CD14-positive monocyte (primary cell): ENCODE data around the gene LSG1. TPM values are rescaled to one million over a fixed set of nuclear protein-coding genes. Genes with fewer than 3 reads are reported as not detected.

Experiments used
- DNase-seq, 3 donors: peaks; one replicate each; pipeline ENCODE4 v3.0.0-alpha.2; 2011 to 2022
- H2AFZ ChIP-seq: 2 replicates; pipeline ENCODE4 v1.6.0; 2012; ENCODE audit warnings: mild to moderate bottlenecking, low read depth, low read length, inconsistent platforms; ENCODE audit not compliant: insufficient read depth, poor library complexity, severe bottlenecking
- H3K27ac ChIP-seq, 2 donors: 1 replicate in 1 of 2; 2 replicates in 1 of 2; pipeline ENCODE4 v1.5.1; 2012 to 2013; ENCODE audit warnings: low read length in 2 of 2, control low read depth in 1 of 2, inconsistent platforms in 1 of 2, low read depth in 1 of 2, mild to moderate bottlenecking in 1 of 2
- H3K27me3 ChIP-seq, 2 donors: one replicate each; pipeline versions ENCODE4 v1.6.0 to v1.6.1; 2011 to 2013; ENCODE audit warnings: low read length in 2 of 2; ENCODE audit not compliant: control insufficient read depth in 2 of 2, insufficient read depth in 2 of 2
- H3K36me3 ChIP-seq, 2 donors: replicated peaks in 1 of 2; 1 replicate in 1 of 2; 2 replicates in 1 of 2; pipeline versions ENCODE4 v1.5.1 to v1.6.1; 2012 to 2013; ENCODE audit warnings: low read length in 2 of 2, control low read depth in 1 of 2, inconsistent platforms in 1 of 2, mild to moderate bottlenecking in 1 of 2; ENCODE audit not compliant: insufficient read depth in 2 of 2, control insufficient read depth in 1 of 2
- H3K4me1 ChIP-seq, 2 donors: 1 replicate in 1 of 2; 2 replicates in 1 of 2; pipeline versions ENCODE4 v1.5.1 to v1.6.1; 2012 to 2013; ENCODE audit warnings: low read length in 2 of 2, control low read depth in 1 of 2, inconsistent platforms in 1 of 2, mild to moderate bottlenecking in 1 of 2, moderate library complexity in 1 of 2; ENCODE audit not compliant: insufficient read depth in 2 of 2, control insufficient read depth in 1 of 2
- H3K4me2 ChIP-seq: replicated peaks from 2 replicates; pipeline ENCODE3; 2012; ENCODE audit warnings: low read length, moderate library complexity, mild to moderate bottlenecking; ENCODE audit not compliant: poor library complexity, severe bottlenecking; ENCODE audit errors: extremely low read depth
- H3K4me3 ChIP-seq, 3 experiments: fragments of 200-600 bp in 1 of 3; sonication (generic) in 1 of 3; replicated peaks in 1 of 3; 1 replicate in 2 of 3; 2 replicates in 1 of 3; pipeline ENCODE4 v1.5.1; 2011 to 2013; ENCODE audit warnings: low read length in 3 of 3, mild to moderate bottlenecking in 3 of 3, control low read depth in 2 of 3, low read depth in 2 of 3, inconsistent platforms in 1 of 3, moderate library complexity in 1 of 3
- H3K79me2 ChIP-seq: 2 replicates; pipeline ENCODE4 v1.6.0; 2012; ENCODE audit warnings: mild to moderate bottlenecking, control low read depth, inconsistent platforms, low read length, moderate library complexity; ENCODE audit not compliant: insufficient read depth
- H3K9ac ChIP-seq: 2 replicates; pipeline ENCODE4 v1.6.0; 2017; ENCODE audit warnings: low read length, mild to moderate bottlenecking; ENCODE audit not compliant: insufficient read depth, poor library complexity, severe bottlenecking
- H3K9me3 ChIP-seq, 2 donors: replicated peaks in 1 of 2; 1 replicate in 1 of 2; 2 replicates in 1 of 2; pipeline versions ENCODE4 v1.5.1 to v1.6.1; 2012 to 2013; ENCODE audit warnings: low read length in 2 of 2, control low read depth in 1 of 2; ENCODE audit not compliant: control insufficient read depth in 1 of 2, insufficient read depth in 1 of 2
- H4K20me1 ChIP-seq: 2 replicates; pipeline ENCODE4 v1.6.0; 2012; ENCODE audit warnings: mild to moderate bottlenecking, low read length, control low read depth, moderate library complexity; ENCODE audit not compliant: insufficient read depth
- H3K27ac Mint-ChIP-seq, 7 donors: one replicate each; pipeline ENCODE4 v1.8.0; 2020; ENCODE audit warnings: mild to moderate bottlenecking in 7 of 7, mixed read lengths in 7 of 7, moderate library complexity in 6 of 7, inconsistent platforms in 2 of 7
- H3K27me3 Mint-ChIP-seq, 3 donors: one replicate each; pipeline ENCODE4 v1.8.0; 2021 to 2022; ENCODE audit warnings: low read depth in 3 of 3, mild to moderate bottlenecking in 3 of 3, mixed read lengths in 3 of 3, moderate library complexity in 3 of 3, inconsistent platforms in 1 of 3
- H3K36me3 Mint-ChIP-seq, 2 donors: one replicate each; pipeline ENCODE4 v1.8.0; 2020; ENCODE audit warnings: mixed read lengths in 2 of 2, inconsistent platforms in 1 of 2, mild to moderate bottlenecking in 1 of 2
- H3K4me1 Mint-ChIP-seq: one replicate; pipeline ENCODE4 v1.8.0; 2020; ENCODE audit warnings: mild to moderate bottlenecking, mixed read lengths
- H3K4me3 Mint-ChIP-seq, 2 donors: one replicate each; pipeline ENCODE4 v1.8.0; 2020; ENCODE audit warnings: mild to moderate bottlenecking in 2 of 2, mixed read lengths in 2 of 2, moderate library complexity in 1 of 2
- H3K9me3 Mint-ChIP-seq, 7 donors: one replicate each; pipeline ENCODE4 v1.8.0; 2020 to 2022; ENCODE audit warnings: mixed read lengths in 7 of 7, mild to moderate bottlenecking in 6 of 7, moderate library complexity in 6 of 7, inconsistent platforms in 2 of 7
- WGBS: methylation state at CpG from one replicate; pipeline ENCODE4 v1.1.5; 2013; ENCODE audit warnings: missing lambda C conversion rate; ENCODE audit not compliant: insufficient coverage; 5-methylcytosine and 5-hydroxymethylcytosine counted together
- intact Hi-C, 2 donors: fragments of 100-400 bp; cut with micrococcal nuclease; formaldehyde crosslinking; loops; one replicate each; pipeline versions ENCODE4 v1.15.0 to v1.15.1; 2023
- polyA minus RNA-seq: library from RNA; depleted of rRNA, polyadenylated mRNA; stranded (reverse); fragments of >200 nt; gene quantifications from 2 replicates; pipeline ENCODE4 v1.2.3, GENCODE V29; 2012
- polyA plus RNA-seq, 3 donors: library from polyadenylated mRNA; depleted of rRNA in 1 of 3; unstranded in 2 of 3; stranded (reverse) in 1 of 3; fragments of 300-500 nt in 2 of 3; fragments of >200 nt in 1 of 3; fragmentation: Illumina TruSeq in 2 of 3; gene quantifications; 1 replicate in 2 of 3; 2 replicates in 1 of 3; pipeline ENCODE4 v1.2.3, GENCODE V29; 2012 to 2021
- total RNA-seq, 12 experiments: library from RNA in 1 of 12; stranded (reverse) in 1 of 12; fragments of 120-200 nt in 1 of 12; gene quantifications; one replicate each; pipeline ENCODE4 v1.2.4 and lab custom pipeline; 2013 to 2026; ENCODE audit warnings: mixed read lengths in 6 of 12, inconsistent platforms in 1 of 12
- TF ChIP-seq, protein P1 (sequence below): fragments of 200-600 bp; IDR thresholded peaks from one replicate; pipeline ENCODE4 v1.8.0; 2022; ENCODE audit warnings: antibody characterized with exemption, mild to moderate bottlenecking

The LSG1 gene
- 47.0 TPM for total RNA-seq (2013)
- 10 to 100 TPM in 1 of 3 donors, 1 to 10 TPM in 2; 6.7 to 30.9 (median 9.9) TPM for polyA plus RNA-seq
- 18.4 and 19.1 TPM in 2 replicates for polyA minus RNA-seq
- 18.3 to 65.9 (median 46.3) reads per million in 11 experiments for total RNA-seq (lab: John Stamatoyannopoulos, UW)

GRCh38 chr3:194671900-194672808 lies at the start of gene LSG1:
Gene LSG1, minus strand, starts transcription at chr3:194672191. Its CDS starts 29 bp downstream, at chr3:194672162.
- intact Hi-C loops, result loop anchor here (2.0 to 10.0 kb wide), 3 partner anchors 589 to 853 kb away; no protein-coding TSS in a partner anchor
- H2AFZ ChIP-seq, result peak within 1 kb of the TSS; percentile 86
- peaks cover 26% of the 10 kb centered on the region for H4K20me1 ChIP-seq
- H3K9ac ChIP-seq, result peak within 1 kb of the TSS; percentile 76
- Mint-ChIP-seq H3K4me3 (peak within 1 kb of the TSS; percentile 89 to 98), H3K9me3 (peaks cover 0 to 2% (median 0%) of the 10 kb centered on the region in 7 donors), H3K27me3 (peaks cover 4 to 6% (median 5%) of the 10 kb centered on the region in 3 donors), H3K4me1 (peaks cover 14% of the 10 kb centered on the region), H3K36me3 (peaks cover 19 to 21% of the 10 kb centered on the region in 2 donors), H3K27ac (peak within 1 kb of the TSS; percentile 94 to 99 (median 97))
- H3K27ac ChIP-seq, result peak within 1 kb of the TSS; percentile 57 to 96
- H3K27me3 ChIP-seq, result no peaks in the 10 kb centered on the region
- peak; percentile 92 to 96 (median 94) for DNase-seq
- peaks cover 3 to 26% of the 10 kb centered on the region in 2 donors for H3K36me3 ChIP-seq
- H3K4me2 ChIP-seq, result peak within 1 kb of the TSS; percentile 98
- H3K4me3 ChIP-seq, result peak within 1 kb of the TSS; percentile 77 to 97 (median 89)
- H3K79me2 ChIP-seq, result peaks cover 44% of the 10 kb centered on the region
- H3K4me1 ChIP-seq, result peaks cover 14 to 21% of the 10 kb centered on the region in 2 donors
- under 1% methylated on average over 43 of the region's 57 CpGs for WGBS
- no peaks in the 10 kb centered on the region for H3K9me3 ChIP-seq
- TF ChIP-seq, protein P1, sequence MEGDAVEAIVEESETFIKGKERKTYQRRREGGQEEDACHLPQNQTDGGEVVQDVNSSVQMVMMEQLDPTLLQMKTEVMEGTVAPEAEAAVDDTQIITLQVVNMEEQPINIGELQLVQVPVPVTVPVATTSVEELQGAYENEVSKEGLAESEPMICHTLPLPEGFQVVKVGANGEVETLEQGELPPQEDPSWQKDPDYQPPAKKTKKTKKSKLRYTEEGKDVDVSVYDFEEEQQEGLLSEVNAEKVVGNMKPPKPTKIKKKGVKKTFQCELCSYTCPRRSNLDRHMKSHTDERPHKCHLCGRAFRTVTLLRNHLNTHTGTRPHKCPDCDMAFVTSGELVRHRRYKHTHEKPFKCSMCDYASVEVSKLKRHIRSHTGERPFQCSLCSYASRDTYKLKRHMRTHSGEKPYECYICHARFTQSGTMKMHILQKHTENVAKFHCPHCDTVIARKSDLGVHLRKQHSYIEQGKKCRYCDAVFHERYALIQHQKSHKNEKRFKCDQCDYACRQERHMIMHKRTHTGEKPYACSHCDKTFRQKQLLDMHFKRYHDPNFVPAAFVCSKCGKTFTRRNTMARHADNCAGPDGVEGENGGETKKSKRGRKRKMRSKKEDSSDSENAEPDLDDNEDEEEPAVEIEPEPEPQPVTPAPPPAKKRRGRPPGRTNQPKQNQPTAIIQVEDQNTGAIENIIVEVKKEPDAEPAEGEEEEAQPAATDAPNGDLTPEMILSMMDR, result no peak

DNA sequence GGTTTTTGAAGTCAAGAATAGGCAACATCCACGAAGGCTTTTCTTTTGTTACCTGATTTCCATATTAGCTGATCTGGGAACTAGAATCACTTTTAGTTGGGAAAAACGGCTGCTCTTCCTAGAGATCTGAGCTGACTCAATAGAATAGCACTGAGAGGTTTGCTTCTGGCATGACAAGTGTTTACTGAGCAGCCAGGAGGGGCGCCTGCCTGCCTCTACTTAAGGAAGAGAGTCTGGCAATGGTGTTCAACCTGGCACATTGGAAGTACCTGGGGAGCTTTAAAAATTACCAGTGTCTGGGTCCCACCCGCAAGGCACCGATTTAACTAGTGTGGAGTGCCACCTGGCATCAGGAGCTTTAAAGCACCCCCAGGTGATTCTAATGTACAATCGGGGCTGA lies 48.1 kb upstream of the LSG1 start:
- H3K27me3 ChIP-seq, result no peaks in the 10 kb centered on the region
- H3K4me3 Mint-ChIP-seq, result no peak overlapping the region
- H3K36me3 ChIP-seq, result no peaks in the 10 kb centered on the region
- TF ChIP-seq, protein P1, result no peak
- no peak overlapping the region for H3K9ac ChIP-seq
- no peak overlapping the region for H3K4me2 ChIP-seq
- H3K4me3 ChIP-seq, result no peak overlapping the region
- no peaks in the 10 kb centered on the region for H3K4me1 ChIP-seq
- peaks cover 0 to 6% (median 1%) of the 10 kb centered on the region in 3 donors for H3K27me3 Mint-ChIP-seq
- H3K27ac Mint-ChIP-seq, result peak overlapping the region in 2 of 7 donors; percentile 43 to 58
- 93% methylated on average over 5 of the region's 6 CpGs for WGBS
- no peaks in the 10 kb centered on the region for H3K79me2 ChIP-seq
- no peak for DNase-seq
- H3K9me3 Mint-ChIP-seq, result peaks cover 0 to 5% (median 0%) of the 10 kb centered on the region in 7 donors
- intact Hi-C loops, result no loop called here
- H3K27ac ChIP-seq, result no peak overlapping the region
- no peaks in the 10 kb centered on the region for H3K9me3 ChIP-seq
- no peaks in the 10 kb centered on the region for H3K4me1 Mint-ChIP-seq
- no peak overlapping the region for H2AFZ ChIP-seq
- no peaks in the 10 kb centered on the region for H3K36me3 Mint-ChIP-seq
- no peaks in the 10 kb centered on the region for H4K20me1 ChIP-seq
